DOHH2 (cell line): ENCODE data around the gene STX7.

Experiments
- H3F3A ChIP-seq: fragments of 200-600 bp; sonication (generic), shearing (Covaris generic); 2 replicates; pipeline ENCODE4 v1.6.0; 2016; ENCODE audit warnings: antibody characterized with exemption, mild to moderate bottlenecking; ENCODE audit not compliant: control insufficient read depth, insufficient read depth
- H3K27ac ChIP-seq: fragments of 200-600 bp; sonication (generic); 2 replicates; pipeline ENCODE4 v1.5.1; 2014; ENCODE audit warnings: low read depth, mild to moderate bottlenecking, low read length, moderate library complexity
- H3K27me3 ChIP-seq: fragments of 200-600 bp; sonication (generic); 2 replicates; pipeline ENCODE4 v1.6.1; 2014; ENCODE audit warnings: mild to moderate bottlenecking, low read length, mixed read lengths; ENCODE audit not compliant: control insufficient read depth
- H3K36me3 ChIP-seq: fragments of 200-600 bp; sonication (generic); 2 replicates; pipeline ENCODE4 v1.6.1; 2014; ENCODE audit warnings: mild to moderate bottlenecking, low read length, moderate library complexity, mixed read lengths; ENCODE audit not compliant: control insufficient read depth
- H3K4me1 ChIP-seq: fragments of 200-600 bp; sonication (generic); 2 replicates; pipeline ENCODE4 v1.6.1; 2014; ENCODE audit warnings: mild to moderate bottlenecking, low read length, mixed read lengths; ENCODE audit not compliant: control insufficient read depth
- H3K4me2 ChIP-seq: fragments of 200-600 bp; sonication (generic); 2 replicates; pipeline ENCODE4 v1.6.0; 2014; ENCODE audit warnings: mild to moderate bottlenecking, low read length, moderate library complexity
- H3K4me3 ChIP-seq: fragments of 200-600 bp; sonication (generic); 2 replicates; pipeline ENCODE4 v1.5.1; 2014; ENCODE audit warnings: mild to moderate bottlenecking, low read length, mixed read lengths
- H3K79me2 ChIP-seq: fragments of 200-600 bp; sonication (generic); 2 replicates; pipeline ENCODE4 v1.6.1; 2014; ENCODE audit warnings: mild to moderate bottlenecking, low read length, mixed read lengths; ENCODE audit not compliant: control insufficient read depth
- H3K9me2 ChIP-seq: fragments of 200-600 bp; sonication (generic); replicated peaks from 2 replicates; pipeline ENCODE4 v1.6.1; 2014; ENCODE audit warnings: mild to moderate bottlenecking, low read length, mixed read lengths; ENCODE audit not compliant: control insufficient read depth
- H3K9me3 ChIP-seq: fragments of 200-600 bp; sonication (generic); 2 replicates; pipeline ENCODE4 v1.6.1; 2014; ENCODE audit warnings: antibody characterized with exemption, low read length, mixed read lengths; ENCODE audit not compliant: control insufficient read depth, insufficient read depth
- H4K20me1 ChIP-seq: fragments of 200-600 bp; sonication (generic); 2 replicates; pipeline ENCODE4 v1.6.0; 2014; ENCODE audit warnings: low read depth, mild to moderate bottlenecking, antibody characterized with exemption, low read length, moderate library complexity; ENCODE audit not compliant: control insufficient read depth, insufficient read depth
- CTCF ChIP-seq: fragments of 200-600 bp; sonication (generic); IDR thresholded peaks from one replicate; pipeline ENCODE4 v1.5.1; 2014; ENCODE audit warnings: antibody characterized with exemption, mild to moderate bottlenecking, low read depth, low read length; ENCODE audit not compliant: poor library complexity, severe bottlenecking
- EZH2phosphoT487 ChIP-seq: fragments of 200-600 bp; sonication (generic); IDR thresholded peaks from 2 replicates; pipeline ENCODE4 v1.6.1; 2017; ENCODE audit warnings: borderline replicate concordance, mild to moderate bottlenecking, antibody characterized with exemption, low read length, moderate library complexity, mixed read lengths

STX7 gene

GRCh38 chr6:132401618-132402285 lies 111.2 kb downstream of the STX7 start:
- peak overlapping the region; percentile 78 for H3K4me2 ChIP-seq

GRCh38 chr6:132400883-132401617 lies 111.9 kb downstream of the STX7 start, which contains the start of gene MOXD1:
Gene MOXD1, minus strand, starts transcription at chr6:132401475. Its CDS starts 49 bp downstream, at chr6:132401426.
- H3K4me2 ChIP-seq = peak within 1 kb of the TSS; percentile 78
- no peaks in the 10 kb centered on the region for H4K20me1 ChIP-seq
- no peaks in the 10 kb centered on the region for H3K9me3 ChIP-seq
- no peak within 1 kb of the TSS for H3K27ac ChIP-seq
- H3K79me2 ChIP-seq = no peaks in the 10 kb centered on the region
- no peak; the same call in 1 of the 2 replicates for TF ChIP-seq EZH2phosphoT487
- TF ChIP-seq CTCF = peak; percentile 19
- H3K36me3 ChIP-seq = no peaks in the 10 kb centered on the region
- H3K9me2 ChIP-seq = no peaks in the 10 kb centered on the region
- peak within 1 kb of the TSS; percentile 77 for H3K4me3 ChIP-seq
- H3K27me3 ChIP-seq = peaks cover 42% of the 10 kb centered on the region
- H3K4me1 ChIP-seq = peaks cover 3% of the 10 kb centered on the region; the same call in 1 of the 2 replicates
- H3F3A ChIP-seq = no peaks in the 10 kb centered on the region

More at GRCh38 chr6:132401618-132402285, 111.2 kb downstream of the STX7 start:
- no peaks in the 10 kb centered on the region for H3K9me2 ChIP-seq
- H3K4me1 ChIP-seq = peaks cover 3% of the 10 kb centered on the region; the same call in 1 of the 2 replicates
- no peaks in the 10 kb centered on the region for H3F3A ChIP-seq
- H3K27ac ChIP-seq = no peak overlapping the region
- H3K9me3 ChIP-seq = no peaks in the 10 kb centered on the region
- H3K27me3 ChIP-seq = peaks cover 42% of the 10 kb centered on the region
- no peaks in the 10 kb centered on the region for H4K20me1 ChIP-seq
- TF ChIP-seq EZH2phosphoT487 = no peak
- TF ChIP-seq CTCF = peak; percentile 1
- peak overlapping the region; percentile 77 for H3K4me3 ChIP-seq
- H3K79me2 ChIP-seq = no peaks in the 10 kb centered on the region
- no peaks in the 10 kb centered on the region for H3K36me3 ChIP-seq

- Histone ChIP-seq H3K9me3 (no peaks in the 10 kb centered on the region), H3K4me1 (peaks cover 3% of the 10 kb centered on the region; the same call in 1 of the 2 replicates), H4K20me1 (no peaks in the 10 kb centered on the region), H3K4me3 (peak overlapping the region; percentile 77), H3K9me2 (no peaks in the 10 kb centered on the region), H3K27me3 (peaks cover 42% of the 10 kb centered on the region), H3F3A (no peaks in the 10 kb centered on the region), H3K36me3 (no peaks in the 10 kb centered on the region), H3K27ac (no peak overlapping the region), H3K79me2 (no peaks in the 10 kb centered on the region), H3K4me2 (peak overlapping the region; percentile 78)
- no peak for TF ChIP-seq CTCF
- TF ChIP-seq EZH2phosphoT487 = no peak; the same call in 1 of the 2 replicates
Observed at GRCh38 chr6:132400555-132400882, 112.4 kb downstream of the STX7 start.
